Uterus (tissue), 4 donors: ENCODE results near the gene UBA5. TPM values are rescaled to one million over a fixed set of nuclear protein-coding genes. Genes with fewer than 3 reads are reported as not detected.

Experiments
- DNase-seq, 2 donors: peaks; one replicate each; pipeline ENCODE4 v3.0.0-alpha.2; 2019 to 2020
- H3K27ac ChIP-seq, 2 donors: fragments of 200-600 bp; sonication (generic); 1 replicate in 1 of 2; 2 replicates in 1 of 2; pipeline ENCODE4 v1.5.1; 2016 to 2018
- H3K27me3 ChIP-seq, 2 donors: fragments of 200-600 bp; sonication (generic); one replicate each; pipeline ENCODE4 v1.5.1; 2018 to 2019; ENCODE audit warnings: control low read depth in 1 of 2
- H3K36me3 ChIP-seq, 2 donors: fragments of 200-600 bp; sonication (generic); one replicate each; pipeline ENCODE4 v1.5.1; 2019; ENCODE audit warnings: control low read depth in 1 of 2
- H3K4me1 ChIP-seq, 2 donors: fragments of 200-600 bp; sonication (generic); one replicate each; pipeline ENCODE4 v1.5.1; 2018 to 2019; ENCODE audit warnings: control low read depth in 1 of 2
- H3K4me3 ChIP-seq, 2 donors: fragments of 200-600 bp; sonication (generic); 1 replicate in 1 of 2; 2 replicates in 1 of 2; pipeline ENCODE4 v1.5.1; 2018 to 2019; ENCODE audit warnings: mild to moderate bottlenecking in 1 of 2
- H3K9me3 ChIP-seq, 2 donors: fragments of 200-600 bp; sonication (generic); one replicate each; pipeline ENCODE4 v1.5.1; 2019; ENCODE audit warnings: control low read depth in 1 of 2
- CTCF ChIP-seq, 4 experiments: fragments of 200-600 bp in 2 of 4; fragments of 450-650 bp in 2 of 4; sonication (generic) in 2 of 4; IDR thresholded peaks; one replicate each; pipeline ENCODE4 v1.5.1; 2016 to 2019; ENCODE audit warnings: antibody characterized with exemption in 4 of 4, mild to moderate bottlenecking in 2 of 4, moderate library complexity in 1 of 4
- POLR2A ChIP-seq, 2 donors: fragments of 450-650 bp; IDR thresholded peaks; one replicate each; pipeline ENCODE4 v1.6.1; 2016; ENCODE audit warnings: antibody characterized with exemption in 2 of 2, mild to moderate bottlenecking in 1 of 2, moderate library complexity in 1 of 2
- intact Hi-C: fragments of 100-400 bp; cut with DNase I; formaldehyde crosslinking; loops from one replicate; pipeline ENCODE4 v1.15.1; 2023; ENCODE audit warnings: low total_unique reads
- total RNA-seq, 4 donors: library from RNA; depleted of rRNA in 3 of 4; stranded (reverse); fragments of >200 nt in 3 of 4; gene quantifications; one replicate each; pipeline versions ENCODE4 v1.1.0 to v1.2.4, GENCODE V29; 2014 to 2023
- donor health status: DM: yes; HTN: yes; CAD: no.

Gene UBA5
- total RNA-seq, 4 donors from 2014 or later: 12.6 to 67.2 (median 39.6) TPM

GRCh38 chr3:132661101-132661500 is 972 bp downstream of the UBA5 start:
- Histone ChIP-seq H3K27ac (peak overlapping the region; percentile 89 to 96), H3K9me3 (no peaks in the 10 kb centered on the region), H3K27me3 (no peaks in the 10 kb centered on the region), H3K4me3 (peak overlapping the region; percentile 84 to 96), H3K36me3 (no peaks in the 10 kb centered on the region), H3K4me1 (peaks cover 0 to 5% of the 10 kb centered on the region in 2 donors)
- no peak for DNase-seq
- TF ChIP-seq POLR2A (IDR thresholded peaks at IDR 0.05): no peak
- no peak for TF ChIP-seq CTCF (IDR thresholded peaks at IDR 0.05)
- intact Hi-C loops: no loop called here

- H3K4me3 ChIP-seq: no peak overlapping the region
- no peak overlapping the region for H3K27ac ChIP-seq
- H3K36me3 ChIP-seq: no peaks in the 10 kb centered on the region
- intact Hi-C loops: no loop called here
- no peak for TF ChIP-seq POLR2A (IDR thresholded peaks at IDR 0.05)
- TF ChIP-seq CTCF (IDR thresholded peaks at IDR 0.05): no peak
- no peak for DNase-seq
- no peaks in the 10 kb centered on the region for H3K27me3 ChIP-seq
- H3K4me1 ChIP-seq: peaks cover 0 to 5% of the 10 kb centered on the region in 2 donors
- no peaks in the 10 kb centered on the region for H3K9me3 ChIP-seq
Measured at GRCh38 chr3:132662212-132662611, 2.1 kb downstream of the UBA5 start.

GRCh38 chr3:132665230-132665745 is 5.2 kb downstream of the UBA5 start:
- Histone ChIP-seq H3K36me3 (no peaks in the 10 kb centered on the region), H3K27me3 (no peaks in the 10 kb centered on the region), H3K9me3 (no peaks in the 10 kb centered on the region), H3K27ac (no peak overlapping the region), H3K4me3 (no peak overlapping the region), H3K4me1 (peaks cover 0 to 5% of the 10 kb centered on the region in 2 donors)
- TF ChIP-seq CTCF (IDR thresholded peaks at IDR 0.05) (no peak), POLR2A (IDR thresholded peaks at IDR 0.05) (no peak)
- intact Hi-C loops: no loop called here
- no peak for DNase-seq

GRCh38 chr3:132669256-132669777 is 9.2 kb downstream of the UBA5 start:
- Histone ChIP-seq H3K27me3 (no peaks in the 10 kb centered on the region), H3K27ac (no peak overlapping the region), H3K4me1 (peaks cover 0 to 2% of the 10 kb centered on the region in 2 donors), H3K9me3 (no peaks in the 10 kb centered on the region), H3K4me3 (no peak overlapping the region), H3K36me3 (no peaks in the 10 kb centered on the region)
- no peak for DNase-seq
- TF ChIP-seq CTCF (IDR thresholded peaks at IDR 0.05): no peak
- no peak for TF ChIP-seq POLR2A (IDR thresholded peaks at IDR 0.05)
- intact Hi-C loops: no loop called here

GRCh38 chr3:132675408-132675807 is 15.3 kb downstream of the UBA5 start:
- Histone ChIP-seq H3K36me3 (peaks cover 0 to 4% of the 10 kb centered on the region in 2 donors), H3K27me3 (no peaks in the 10 kb centered on the region), H3K9me3 (no peaks in the 10 kb centered on the region), H3K4me1 (peaks cover 0 to 2% of the 10 kb centered on the region in 2 donors), H3K4me3 (no peak overlapping the region), H3K27ac (no peak overlapping the region)
- intact Hi-C loops: no loop called here
- no peak for DNase-seq
- TF ChIP-seq CTCF (IDR thresholded peaks at IDR 0.05) (no peak), POLR2A (IDR thresholded peaks at IDR 0.05) (no peak)
